Retinal pigment epithelial cell (primary cell): ENCODE measurements around the gene GDAP2.

Source experiments
- DNase-seq: peaks from one replicate; pipeline ENCODE4 v3.0.0-alpha.2; 2010; ENCODE audit warnings: low read depth
- H3K4me3 ChIP-seq: 2 replicates; pipeline ENCODE4 v1.5.1; 2011; ENCODE audit warnings: mild to moderate bottlenecking, low read length, control low read depth, moderate library complexity
- CTCF ChIP-seq: conservative IDR thresholded peaks from 2 replicates; pipeline ENCODE4 v1.5.1; 2011; ENCODE audit warnings: low read depth, low read length, control low read depth, inconsistent platforms

GDAP2 gene

GRCh38 chr1:117964290-117965038, 35.0 kb upstream of the GDAP2 start:
- no peak for DNase-seq
- TF ChIP-seq CTCF = no peak
- no peak overlapping the region for H3K4me3 ChIP-seq

- H3K4me3 ChIP-seq = no peak overlapping the region
- DNase-seq = no peak
- no peak for TF ChIP-seq CTCF
Measured at GRCh38 chr1:117959364-117959763, 29.9 kb upstream of the GDAP2 start.

- no peak for TF ChIP-seq CTCF
- no peak overlapping the region for H3K4me3 ChIP-seq
- no peak for DNase-seq
Measured at GRCh38 chr1:117952386-117952785, 23.0 kb upstream of the GDAP2 start.

- TF ChIP-seq CTCF = no peak
Measured at GRCh38 chr1:117942293-117942692, 12.9 kb upstream of the GDAP2 start.

GRCh38 chr1:117933769-117934168, 4.3 kb upstream of the GDAP2 start:
- DNase-seq = no peak
- TF ChIP-seq CTCF = no peak
- H3K4me3 ChIP-seq = no peak overlapping the region

More at GRCh38 chr1:117942293-117942692, 12.9 kb upstream of the GDAP2 start:
- DNase-seq = no peak
- H3K4me3 ChIP-seq = no peak overlapping the region

DNA sequence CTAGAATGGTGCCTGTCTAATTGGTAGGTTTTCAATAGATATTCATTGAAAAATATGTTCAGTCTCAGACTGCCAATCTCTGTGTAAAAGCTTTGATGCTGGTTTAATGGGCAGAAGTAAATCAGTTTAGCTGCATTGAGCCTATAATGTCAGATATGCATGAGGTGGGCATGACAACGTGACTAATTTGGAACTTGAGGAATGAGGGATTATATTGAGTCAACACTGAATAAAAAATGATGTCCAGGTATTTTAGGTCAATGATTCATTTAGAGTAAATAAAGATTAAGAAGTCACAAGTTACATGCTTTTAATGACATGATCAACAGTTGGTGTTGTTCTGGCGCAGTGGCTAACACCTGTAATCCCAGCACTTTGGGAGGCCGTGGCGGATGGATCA, 3.2 kb upstream of the GDAP2 start:
- TF ChIP-seq CTCF = no peak
- DNase-seq = peak; percentile 53
- H3K4me3 ChIP-seq = no peak overlapping the region

DNA sequence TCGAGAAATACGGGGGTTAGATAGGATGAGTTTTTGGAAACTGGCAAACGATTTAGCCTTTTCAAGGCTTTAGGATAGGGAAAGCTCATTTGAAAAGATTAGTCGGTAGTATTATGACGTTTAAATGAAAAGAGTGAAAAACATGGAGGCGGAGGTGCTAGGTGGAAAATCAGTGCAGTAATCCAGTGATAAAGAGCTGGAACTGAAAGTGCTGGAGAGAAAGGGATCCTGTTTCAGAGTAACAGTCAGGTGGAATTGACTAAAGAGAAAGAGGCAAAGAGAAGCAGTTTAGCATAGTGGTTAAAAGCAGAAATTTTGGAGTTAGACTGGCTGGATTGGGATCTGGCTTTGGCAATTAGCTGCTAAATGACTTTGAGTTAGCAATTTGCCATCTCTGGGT, 1.1 kb upstream of the GDAP2 start:
- TF ChIP-seq CTCF = no peak
- H3K4me3 ChIP-seq = peak overlapping the region; percentile 97
- DNase-seq = no peak
